WTC11 (cell line): ENCODE measurements around the gene ADGRE1. TPM values are rescaled to one million over a fixed set of nuclear protein-coding genes. Genes with fewer than 3 reads are reported as not detected.

Experiments
- ATAC-seq: fragments of 200-7000 bp; cut with Tn5 transposase; 2 replicates; pipeline ENCODE4 v1.10.0; 2021; ENCODE audit warnings: mild to moderate bottlenecking, moderate library complexity
- CTCF ChIA-PET: fragments of 300-600 bp; sonication (Branson Sonifier 250); formaldehyde crosslinking; loops from one replicate; lab custom pipeline; 2021; ENCODE audit warnings: antibody characterized with exemption; lab: Charles Lee
- POLR2A ChIA-PET: fragments of 350-600 bp; sonication (Branson Sonifier 250); formaldehyde crosslinking; loops from one replicate; lab custom pipeline; 2021; ENCODE audit warnings: antibody characterized with exemption; lab: Charles Lee
- DNase-seq: peaks from one replicate; pipeline ENCODE4 v3.0.0; 2021; ENCODE audit warnings: low spot score
- H3K27ac Mint-ChIP-seq: 2 replicates; pipeline ENCODE4 v1.8.0; 2021; ENCODE audit warnings: mixed read lengths
- H3K27me3 Mint-ChIP-seq: 2 replicates; pipeline ENCODE4 v1.8.0; 2021; ENCODE audit warnings: low read depth, mild to moderate bottlenecking, moderate library complexity, mixed read lengths
- H3K36me3 Mint-ChIP-seq: 2 replicates; pipeline ENCODE4 v1.8.0; 2021; ENCODE audit warnings: mixed read lengths
- H3K4me1 Mint-ChIP-seq: 2 replicates; pipeline ENCODE4 v1.8.0; 2022; ENCODE audit warnings: mixed read lengths
- H3K4me3 Mint-ChIP-seq: 2 replicates; pipeline ENCODE4 v1.8.0; 2021; ENCODE audit warnings: mild to moderate bottlenecking, moderate library complexity, mixed read lengths
- H3K9me3 Mint-ChIP-seq: 2 replicates; pipeline ENCODE4 v1.8.0; 2021; ENCODE audit warnings: mixed read lengths
- CTCF ChIP-seq: fragments of 200-600 bp; IDR thresholded peaks from 2 replicates; pipeline ENCODE4 v1.8.0; 2022; ENCODE audit warnings: antibody characterized with exemption
- E2F5 ChIP-seq: sonication (generic); formaldehyde crosslinking; IDR thresholded peaks from 2 replicates; pipeline ENCODE4 v1.8.1; 2022; ENCODE audit warnings: mild to moderate bottlenecking, moderate library complexity, missing genetic modification reagents
- NFYB ChIP-seq: sonication (generic); formaldehyde crosslinking; conservative IDR thresholded peaks from 2 replicates; pipeline ENCODE4 v1.8.0; 2022; ENCODE audit warnings: low read depth, missing genetic modification reagents
- NR3C1 ChIP-seq: sonication (generic); formaldehyde crosslinking; conservative IDR thresholded peaks from 2 replicates; pipeline ENCODE4 v1.8.1; 2023; ENCODE audit warnings: low read depth, mild to moderate bottlenecking, missing genetic modification reagents
- RELA ChIP-seq: sonication (generic); formaldehyde crosslinking; IDR thresholded peaks from 2 replicates; pipeline ENCODE4 v1.8.1; 2022; ENCODE audit warnings: missing genetic modification reagents, mild to moderate bottlenecking, borderline replicate concordance
- SOX15 ChIP-seq: fragments of 250-450 bp; sonication (Bioruptor Pico); IDR thresholded peaks from 2 replicates; pipeline ENCODE4 v1.9.0; 2021; ENCODE audit warnings: mild to moderate bottlenecking
- ZNF423 ChIP-seq: fragments of 250-450 bp; sonication (Bioruptor Pico); IDR thresholded peaks from 2 replicates; pipeline ENCODE4 v2.1.2; 2022; ENCODE audit warnings: mild to moderate bottlenecking, moderate library complexity
- ZNF532 ChIP-seq: fragments of 250-450 bp; sonication (Bioruptor Pico); IDR thresholded peaks from 2 replicates; pipeline ENCODE4 v1.9.0; 2021; ENCODE audit warnings: mild to moderate bottlenecking, borderline replicate concordance
- total RNA-seq: library from RNA; stranded (reverse); gene quantifications from 3 replicates; pipeline ENCODE4 v1.2.3, GENCODE V29; 2021
- TF ChIP-seq, protein P1 (sequence below): sonication (generic); formaldehyde crosslinking; IDR thresholded peaks from 2 replicates; pipeline ENCODE4 v1.8.0; 2022; ENCODE audit warnings: mild to moderate bottlenecking, missing genetic modification reagents
- TF ChIP-seq, protein P2 (sequence below): sonication (generic); formaldehyde crosslinking; IDR thresholded peaks from 2 replicates; pipeline ENCODE4 v1.8.1; 2022; ENCODE audit warnings: low read depth, mild to moderate bottlenecking, moderate library complexity, missing genetic modification reagents, borderline replicate concordance
- TF ChIP-seq, protein P3 (sequence below): sonication (generic); formaldehyde crosslinking; IDR thresholded peaks from 2 replicates; pipeline ENCODE4 v1.8.1; 2023; ENCODE audit warnings: mild to moderate bottlenecking, missing genetic modification reagents, borderline replicate concordance

The ADGRE1 gene
- total RNA-seq, 1 experiment from 2014 or later = not detected

- no peak for TF ChIP-seq ZNF532 (CRISPR knock-in tag)
- no peak for TF ChIP-seq NR3C1
- TF ChIP-seq, all 79 proteins: peak for 0
Measured at GRCh38 chr19:6979399-6979798, 92.0 kb downstream of the ADGRE1 start (continued).

DNA sequence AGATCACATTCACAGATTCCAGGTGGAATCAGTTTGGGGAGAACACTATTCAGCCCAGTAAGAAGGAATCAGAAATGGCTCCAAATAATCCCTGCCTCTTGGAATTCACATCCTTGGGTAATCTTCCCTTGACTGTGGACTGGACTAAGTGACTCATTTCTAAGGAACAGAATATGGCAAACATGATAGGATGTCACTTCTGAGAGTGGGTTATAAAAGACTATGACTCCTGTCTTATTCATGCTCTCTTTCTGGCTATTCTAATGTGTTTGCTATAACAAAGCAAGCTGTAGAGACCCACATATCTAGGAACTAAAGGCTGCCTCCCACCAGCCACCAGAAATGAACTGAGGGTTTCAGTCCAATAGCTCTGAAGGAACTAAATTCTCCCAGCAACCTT is 96.1 kb downstream of the ADGRE1 start:
- H3K36me3 Mint-ChIP-seq = peaks cover 60% of the 10 kb centered on the region
- ATAC-seq (no peak), DNase-seq (no peak)
- peaks cover 12% of the 10 kb centered on the region; the same call in 1 of the 2 replicates for H3K27me3 Mint-ChIP-seq
- CTCF ChIA-PET = no interaction called here
- H3K9me3 Mint-ChIP-seq = peaks cover 74% of the 10 kb centered on the region
- no peaks in the 10 kb centered on the region for H3K4me1 Mint-ChIP-seq
- H3K27ac Mint-ChIP-seq = no peak overlapping the region
- POLR2A ChIA-PET = no interaction called here
- H3K4me3 Mint-ChIP-seq = no peak overlapping the region
- no peak for TF ChIP-seq E2F5
- TF ChIP-seq SOX15 = no peak
- TF ChIP-seq ZNF423 (CRISPR knock-in tag) = no peak
- TF ChIP-seq NFYB (CRISPR knock-in tag) = no peak
- TF ChIP-seq, protein P1, sequence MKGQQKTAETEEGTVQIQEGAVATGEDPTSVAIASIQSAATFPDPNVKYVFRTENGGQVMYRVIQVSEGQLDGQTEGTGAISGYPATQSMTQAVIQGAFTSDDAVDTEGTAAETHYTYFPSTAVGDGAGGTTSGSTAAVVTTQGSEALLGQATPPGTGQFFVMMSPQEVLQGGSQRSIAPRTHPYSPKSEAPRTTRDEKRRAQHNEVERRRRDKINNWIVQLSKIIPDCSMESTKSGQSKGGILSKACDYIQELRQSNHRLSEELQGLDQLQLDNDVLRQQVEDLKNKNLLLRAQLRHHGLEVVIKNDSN (CRISPR knock-in tag) = no peak
- no peak for TF ChIP-seq RELA
- TF ChIP-seq, protein P2, sequence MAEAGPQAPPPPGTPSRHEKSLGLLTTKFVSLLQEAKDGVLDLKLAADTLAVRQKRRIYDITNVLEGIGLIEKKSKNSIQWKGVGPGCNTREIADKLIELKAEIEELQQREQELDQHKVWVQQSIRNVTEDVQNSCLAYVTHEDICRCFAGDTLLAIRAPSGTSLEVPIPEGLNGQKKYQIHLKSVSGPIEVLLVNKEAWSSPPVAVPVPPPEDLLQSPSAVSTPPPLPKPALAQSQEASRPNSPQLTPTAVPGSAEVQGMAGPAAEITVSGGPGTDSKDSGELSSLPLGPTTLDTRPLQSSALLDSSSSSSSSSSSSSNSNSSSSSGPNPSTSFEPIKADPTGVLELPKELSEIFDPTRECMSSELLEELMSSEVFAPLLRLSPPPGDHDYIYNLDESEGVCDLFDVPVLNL (CRISPR knock-in tag) = no peak
- no peak for TF ChIP-seq CTCF
- TF ChIP-seq, protein P3, sequence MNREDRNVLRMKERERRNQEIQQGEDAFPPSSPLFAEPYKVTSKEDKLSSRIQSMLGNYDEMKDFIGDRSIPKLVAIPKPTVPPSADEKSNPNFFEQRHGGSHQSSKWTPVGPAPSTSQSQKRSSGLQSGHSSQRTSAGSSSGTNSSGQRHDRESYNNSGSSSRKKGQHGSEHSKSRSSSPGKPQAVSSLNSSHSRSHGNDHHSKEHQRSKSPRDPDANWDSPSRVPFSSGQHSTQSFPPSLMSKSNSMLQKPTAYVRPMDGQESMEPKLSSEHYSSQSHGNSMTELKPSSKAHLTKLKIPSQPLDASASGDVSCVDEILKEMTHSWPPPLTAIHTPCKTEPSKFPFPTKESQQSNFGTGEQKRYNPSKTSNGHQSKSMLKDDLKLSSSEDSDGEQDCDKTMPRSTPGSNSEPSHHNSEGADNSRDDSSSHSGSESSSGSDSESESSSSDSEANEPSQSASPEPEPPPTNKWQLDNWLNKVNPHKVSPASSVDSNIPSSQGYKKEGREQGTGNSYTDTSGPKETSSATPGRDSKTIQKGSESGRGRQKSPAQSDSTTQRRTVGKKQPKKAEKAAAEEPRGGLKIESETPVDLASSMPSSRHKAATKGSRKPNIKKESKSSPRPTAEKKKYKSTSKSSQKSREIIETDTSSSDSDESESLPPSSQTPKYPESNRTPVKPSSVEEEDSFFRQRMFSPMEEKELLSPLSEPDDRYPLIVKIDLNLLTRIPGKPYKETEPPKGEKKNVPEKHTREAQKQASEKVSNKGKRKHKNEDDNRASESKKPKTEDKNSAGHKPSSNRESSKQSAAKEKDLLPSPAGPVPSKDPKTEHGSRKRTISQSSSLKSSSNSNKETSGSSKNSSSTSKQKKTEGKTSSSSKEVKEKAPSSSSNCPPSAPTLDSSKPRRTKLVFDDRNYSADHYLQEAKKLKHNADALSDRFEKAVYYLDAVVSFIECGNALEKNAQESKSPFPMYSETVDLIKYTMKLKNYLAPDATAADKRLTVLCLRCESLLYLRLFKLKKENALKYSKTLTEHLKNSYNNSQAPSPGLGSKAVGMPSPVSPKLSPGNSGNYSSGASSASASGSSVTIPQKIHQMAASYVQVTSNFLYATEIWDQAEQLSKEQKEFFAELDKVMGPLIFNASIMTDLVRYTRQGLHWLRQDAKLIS (CRISPR knock-in tag) = no peak
